Panc1 (cell line): ENCODE measurements around the gene KCNIP4.

Source experiments
- SIN3A ChIP-seq: IDR thresholded peaks from 2 replicates; pipeline ENCODE4 v1.6.1; 2012; ENCODE audit warnings: low read depth, mild to moderate bottlenecking, low read length, moderate library complexity, borderline replicate concordance; ENCODE audit not compliant: insufficient read depth
- TF ChIP-seq, protein P1 (sequence below), 2 experiments: IDR thresholded peaks; 2 replicates each; pipeline ENCODE4 v1.6.1; 2011 to 2012; ENCODE audit warnings: low read depth in 2 of 2, control low read depth in 1 of 2, low read length in 1 of 2, mild to moderate bottlenecking in 1 of 2, moderate library complexity in 1 of 2; ENCODE audit not compliant: insufficient read depth in 1 of 2
- TF ChIP-seq, protein P2 (sequence below): fragments of 450-650 bp; IDR thresholded peaks from 2 replicates; pipeline ENCODE4 v1.5.1; 2017; ENCODE audit warnings: mild to moderate bottlenecking

DNA sequence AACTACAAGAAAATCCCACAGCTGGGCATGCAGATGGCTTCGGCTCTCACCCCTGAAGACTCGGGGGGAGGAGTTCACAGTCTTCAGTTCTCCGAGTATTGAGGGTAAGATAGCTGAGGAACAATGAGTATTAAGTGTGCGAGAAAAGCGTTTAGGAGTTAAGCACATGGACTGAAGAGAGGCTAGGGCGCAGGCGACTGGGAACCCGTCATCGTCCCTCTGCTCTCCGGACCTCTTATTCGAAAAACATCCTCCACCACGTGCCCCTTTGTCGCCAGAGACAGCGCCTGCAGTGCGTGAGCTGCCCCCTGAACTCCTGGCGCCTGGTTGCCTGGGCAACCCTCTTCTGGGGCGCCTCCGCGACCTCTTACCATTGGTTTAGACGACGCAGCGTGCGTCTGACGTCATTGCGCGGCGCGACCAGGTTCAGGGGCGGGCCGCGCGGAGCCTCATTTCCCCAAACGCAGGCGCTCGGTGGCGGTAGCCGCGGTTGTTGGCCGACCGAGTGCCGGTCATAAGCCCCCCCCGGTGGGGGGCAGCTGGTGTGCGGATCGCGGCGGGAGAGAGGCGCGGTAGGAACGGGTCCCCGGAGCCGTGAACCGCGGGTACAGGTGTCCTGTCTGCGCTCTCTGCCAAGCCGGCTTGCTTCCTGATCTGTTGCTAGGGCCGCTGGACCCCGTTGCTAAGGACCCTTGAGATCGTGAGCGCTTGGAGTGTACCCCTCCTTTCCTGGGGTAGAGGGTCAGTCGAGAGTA lies 1248.4 kb downstream of the KCNIP4 start, which contains the start of gene PACRGL:
- TF ChIP-seq, protein P1, sequence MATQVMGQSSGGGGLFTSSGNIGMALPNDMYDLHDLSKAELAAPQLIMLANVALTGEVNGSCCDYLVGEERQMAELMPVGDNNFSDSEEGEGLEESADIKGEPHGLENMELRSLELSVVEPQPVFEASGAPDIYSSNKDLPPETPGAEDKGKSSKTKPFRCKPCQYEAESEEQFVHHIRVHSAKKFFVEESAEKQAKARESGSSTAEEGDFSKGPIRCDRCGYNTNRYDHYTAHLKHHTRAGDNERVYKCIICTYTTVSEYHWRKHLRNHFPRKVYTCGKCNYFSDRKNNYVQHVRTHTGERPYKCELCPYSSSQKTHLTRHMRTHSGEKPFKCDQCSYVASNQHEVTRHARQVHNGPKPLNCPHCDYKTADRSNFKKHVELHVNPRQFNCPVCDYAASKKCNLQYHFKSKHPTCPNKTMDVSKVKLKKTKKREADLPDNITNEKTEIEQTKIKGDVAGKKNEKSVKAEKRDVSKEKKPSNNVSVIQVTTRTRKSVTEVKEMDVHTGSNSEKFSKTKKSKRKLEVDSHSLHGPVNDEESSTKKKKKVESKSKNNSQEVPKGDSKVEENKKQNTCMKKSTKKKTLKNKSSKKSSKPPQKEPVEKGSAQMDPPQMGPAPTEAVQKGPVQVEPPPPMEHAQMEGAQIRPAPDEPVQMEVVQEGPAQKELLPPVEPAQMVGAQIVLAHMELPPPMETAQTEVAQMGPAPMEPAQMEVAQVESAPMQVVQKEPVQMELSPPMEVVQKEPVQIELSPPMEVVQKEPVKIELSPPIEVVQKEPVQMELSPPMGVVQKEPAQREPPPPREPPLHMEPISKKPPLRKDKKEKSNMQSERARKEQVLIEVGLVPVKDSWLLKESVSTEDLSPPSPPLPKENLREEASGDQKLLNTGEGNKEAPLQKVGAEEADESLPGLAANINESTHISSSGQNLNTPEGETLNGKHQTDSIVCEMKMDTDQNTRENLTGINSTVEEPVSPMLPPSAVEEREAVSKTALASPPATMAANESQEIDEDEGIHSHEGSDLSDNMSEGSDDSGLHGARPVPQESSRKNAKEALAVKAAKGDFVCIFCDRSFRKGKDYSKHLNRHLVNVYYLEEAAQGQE (IDR thresholded peaks at IDR 0.05; ENCODE audit: insufficient read depth in 1 of 2, low read depth in 2 of 2, low read length in 1 of 2) = no peak
- TF ChIP-seq, protein P2, sequence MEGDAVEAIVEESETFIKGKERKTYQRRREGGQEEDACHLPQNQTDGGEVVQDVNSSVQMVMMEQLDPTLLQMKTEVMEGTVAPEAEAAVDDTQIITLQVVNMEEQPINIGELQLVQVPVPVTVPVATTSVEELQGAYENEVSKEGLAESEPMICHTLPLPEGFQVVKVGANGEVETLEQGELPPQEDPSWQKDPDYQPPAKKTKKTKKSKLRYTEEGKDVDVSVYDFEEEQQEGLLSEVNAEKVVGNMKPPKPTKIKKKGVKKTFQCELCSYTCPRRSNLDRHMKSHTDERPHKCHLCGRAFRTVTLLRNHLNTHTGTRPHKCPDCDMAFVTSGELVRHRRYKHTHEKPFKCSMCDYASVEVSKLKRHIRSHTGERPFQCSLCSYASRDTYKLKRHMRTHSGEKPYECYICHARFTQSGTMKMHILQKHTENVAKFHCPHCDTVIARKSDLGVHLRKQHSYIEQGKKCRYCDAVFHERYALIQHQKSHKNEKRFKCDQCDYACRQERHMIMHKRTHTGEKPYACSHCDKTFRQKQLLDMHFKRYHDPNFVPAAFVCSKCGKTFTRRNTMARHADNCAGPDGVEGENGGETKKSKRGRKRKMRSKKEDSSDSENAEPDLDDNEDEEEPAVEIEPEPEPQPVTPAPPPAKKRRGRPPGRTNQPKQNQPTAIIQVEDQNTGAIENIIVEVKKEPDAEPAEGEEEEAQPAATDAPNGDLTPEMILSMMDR = no peak
- TF ChIP-seq SIN3A = 0 out of 2 replicates have a peak, but pooled peaks have one; percentile 69
